Measurements from ENCODE around the gene RASSF1.

- TF ChIP-seq CTCF (IDR thresholded peaks at IDR 0.05; ENCODE audit: low read depth, low read length) (no peak), MYC (IDR thresholded peaks at IDR 0.05; ENCODE audit: low read depth, low read length) (no peak)
These were observed 24.0 kb upstream of the RASSF1 start for GRCh38 chr3:50364573-50365079.
